Activated T-helper 9 cell treated with anti-CD3 and anti-CD28 coated beads, Interleukin-2, amount 50 U/mL, for 16 hours (primary cell): ENCODE data around the gene NOTCH1.
A peak's percentile ranks its signal among the peaks of the same experiment; 100 is the strongest.

ENCODE experiments used
- DNase-seq: peaks from one replicate; pipeline ENCODE4 v3.0.0-alpha.2; 2020; ENCODE audit warnings: low read depth

The NOTCH1 gene

DNA sequence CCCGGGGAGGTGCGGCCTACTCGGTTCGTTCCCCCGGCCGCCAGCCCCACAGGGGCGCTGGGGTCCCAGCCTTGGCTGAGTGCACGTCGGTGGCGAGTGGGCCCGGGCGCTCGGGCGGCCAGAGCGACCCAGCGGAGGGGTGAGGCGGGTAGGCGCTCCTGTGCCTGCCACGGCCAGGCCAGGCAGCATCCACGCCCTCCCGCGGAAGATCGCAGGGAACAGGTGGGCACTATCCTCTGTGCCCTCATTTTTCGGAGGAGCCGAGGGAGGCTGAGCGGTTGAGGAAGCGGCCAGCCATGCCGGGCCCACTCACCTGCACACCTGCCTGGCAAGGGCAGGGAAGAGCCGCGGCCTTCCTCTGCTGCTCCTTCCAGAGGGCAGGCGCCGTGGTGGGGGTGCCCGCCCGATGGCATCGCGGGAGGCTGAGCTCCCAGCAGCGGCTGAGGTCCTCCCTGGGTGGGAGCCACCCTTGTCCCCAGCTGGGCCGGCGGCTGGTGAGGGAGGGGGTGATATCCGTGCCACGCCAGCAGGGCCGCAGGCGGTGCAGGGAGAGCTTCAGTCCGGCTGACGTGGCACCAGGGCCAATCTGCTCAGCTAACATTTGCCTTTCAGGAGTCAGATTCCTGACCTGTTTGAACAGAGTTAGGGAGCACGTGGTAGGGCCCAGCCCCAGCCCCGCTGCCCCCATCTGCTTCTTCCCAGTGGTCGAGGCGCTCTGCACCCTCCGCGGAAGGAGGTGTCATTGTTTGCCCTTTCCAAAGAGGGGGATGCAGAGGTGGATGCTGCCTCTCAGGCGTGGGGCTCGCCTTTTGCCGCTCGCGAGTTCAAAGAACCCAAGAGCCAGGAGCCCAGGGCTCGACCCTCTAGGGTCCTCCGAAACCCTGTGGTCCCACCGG is 61.4 kb downstream of the NOTCH1 start:
- DNase-seq: no peak

DNA sequence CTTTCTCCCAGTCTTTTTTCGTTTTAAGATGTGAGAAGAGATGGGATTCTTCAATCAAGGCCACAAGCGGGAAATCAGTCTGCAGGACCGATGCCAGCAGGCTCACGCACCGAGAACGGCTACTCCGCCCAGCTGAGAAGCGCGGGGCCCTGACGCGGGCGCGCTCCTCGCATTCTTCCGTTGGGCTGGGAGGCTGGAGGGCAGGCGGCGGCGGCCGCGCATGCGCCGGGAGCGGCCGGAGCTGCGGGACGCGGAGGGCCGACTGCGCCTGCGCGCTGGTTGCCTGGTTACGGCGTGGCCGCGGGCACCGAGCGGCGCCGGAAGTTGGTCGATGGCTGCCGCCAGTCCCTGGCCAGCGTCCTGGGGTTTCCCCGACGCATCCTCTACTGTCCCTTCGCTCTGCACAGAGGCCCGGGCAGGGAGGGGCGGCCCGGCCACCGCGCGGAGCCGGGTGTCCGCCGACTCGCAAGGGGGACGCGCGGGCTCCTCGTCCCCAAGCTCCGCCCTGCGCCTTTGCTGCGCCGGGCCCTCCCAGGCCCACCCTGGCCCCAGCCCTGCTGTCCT is 62.2 kb downstream of the NOTCH1 start:
- DNase-seq: peak; percentile 94

DNA sequence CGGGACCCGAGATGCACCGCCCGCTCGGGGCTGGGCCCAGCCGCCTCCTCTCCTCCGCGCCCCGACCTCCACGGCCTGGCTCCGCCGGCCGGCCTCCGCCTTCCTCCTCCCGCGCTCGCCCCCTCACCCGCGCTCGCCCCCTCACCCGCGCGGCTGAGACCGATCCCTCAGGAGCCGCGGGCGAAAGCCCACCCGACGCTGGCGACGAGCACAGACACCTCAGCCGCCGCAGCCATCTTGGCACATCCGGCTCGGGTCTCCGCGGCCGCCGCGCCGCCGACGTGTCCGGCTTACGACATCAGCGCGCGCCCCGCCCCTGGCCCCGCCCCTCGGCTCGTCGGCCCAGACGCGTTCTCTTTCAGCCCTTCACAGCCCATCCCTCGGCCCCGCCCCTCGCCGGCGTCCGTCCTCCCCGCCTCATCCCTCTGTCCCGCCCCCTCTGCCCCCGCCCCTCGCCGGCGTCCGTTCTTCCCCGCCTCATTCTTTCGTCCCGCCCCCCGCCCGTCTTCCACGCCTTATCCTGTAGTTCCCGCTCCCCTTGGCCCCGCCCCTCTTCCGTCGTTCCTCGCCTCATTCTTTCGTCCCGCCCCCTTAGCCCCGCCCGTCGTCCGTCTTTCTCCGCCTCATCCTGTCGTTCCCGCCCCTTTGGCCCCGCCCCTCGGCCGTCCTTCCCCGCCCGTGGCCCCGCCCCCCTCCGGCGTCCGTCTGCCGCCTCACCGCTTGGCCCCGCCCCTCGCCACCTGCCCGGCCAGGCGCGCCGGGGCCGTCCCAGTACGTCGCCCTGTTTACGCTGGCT is 62.9 kb downstream of the NOTCH1 start, which contains the start of gene SEC16A:
SEC16A (minus strand) TSS at position 248 of the 796 bp plus-strand sequence. CDS start 5,425 bp downstream, outside the sequence.
- peak; percentile 100 for DNase-seq

DNA sequence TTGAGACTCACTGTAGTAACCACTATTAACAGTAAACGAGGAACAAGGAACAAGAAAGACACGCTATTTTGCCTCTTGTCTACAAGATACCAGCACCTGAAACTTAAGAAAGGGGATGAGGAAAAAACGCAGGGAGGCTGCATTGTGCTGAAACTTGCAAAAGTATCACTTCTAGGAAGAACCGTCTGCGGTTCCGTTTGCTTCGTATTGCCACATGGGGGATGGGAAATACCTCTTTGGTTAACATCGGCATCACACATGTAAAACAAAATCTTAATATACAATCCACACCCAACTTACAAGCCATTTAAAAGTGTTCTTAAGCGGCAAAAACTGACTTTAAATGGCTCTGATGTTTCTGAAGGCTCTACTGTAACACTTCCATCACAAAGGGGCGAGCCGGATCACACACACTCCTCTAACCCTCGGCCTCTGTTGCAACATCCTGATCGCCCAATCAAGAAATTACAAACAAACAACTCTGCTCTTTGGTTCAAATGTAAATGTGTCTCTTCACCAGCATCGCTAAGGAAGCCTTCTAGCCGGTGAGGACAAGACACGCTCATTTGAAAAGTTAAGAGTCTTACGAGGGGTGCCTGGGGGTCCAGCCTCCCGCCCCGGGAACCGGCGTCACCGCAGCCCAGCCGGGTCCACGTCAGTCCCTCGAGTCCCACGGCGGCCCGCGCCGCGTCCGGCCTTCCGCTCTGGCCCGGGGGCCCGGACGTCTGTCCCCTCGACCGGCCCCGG is 63.6 kb downstream of the NOTCH1 start:
- no peak for DNase-seq

DNA sequence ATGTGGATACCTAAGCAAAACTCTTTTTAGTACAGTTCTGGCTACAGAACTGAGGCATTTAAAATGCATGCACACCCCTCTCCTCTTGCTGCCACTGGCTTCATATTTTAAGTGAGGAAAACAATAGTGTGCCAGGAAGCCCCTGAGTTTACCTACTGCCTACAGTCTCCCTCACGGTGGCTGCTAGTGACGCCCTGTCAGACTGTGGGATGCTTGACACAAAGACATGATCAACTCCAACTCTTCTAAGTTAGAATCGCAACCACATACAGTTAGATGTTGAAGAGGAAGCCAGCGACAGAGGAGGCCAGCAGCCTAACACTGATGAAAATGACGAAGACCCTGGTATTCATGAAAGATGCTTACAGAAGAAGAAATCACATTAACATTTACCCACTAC is 64.3 kb downstream of the NOTCH1 start:
- DNase-seq: no peak

DNA sequence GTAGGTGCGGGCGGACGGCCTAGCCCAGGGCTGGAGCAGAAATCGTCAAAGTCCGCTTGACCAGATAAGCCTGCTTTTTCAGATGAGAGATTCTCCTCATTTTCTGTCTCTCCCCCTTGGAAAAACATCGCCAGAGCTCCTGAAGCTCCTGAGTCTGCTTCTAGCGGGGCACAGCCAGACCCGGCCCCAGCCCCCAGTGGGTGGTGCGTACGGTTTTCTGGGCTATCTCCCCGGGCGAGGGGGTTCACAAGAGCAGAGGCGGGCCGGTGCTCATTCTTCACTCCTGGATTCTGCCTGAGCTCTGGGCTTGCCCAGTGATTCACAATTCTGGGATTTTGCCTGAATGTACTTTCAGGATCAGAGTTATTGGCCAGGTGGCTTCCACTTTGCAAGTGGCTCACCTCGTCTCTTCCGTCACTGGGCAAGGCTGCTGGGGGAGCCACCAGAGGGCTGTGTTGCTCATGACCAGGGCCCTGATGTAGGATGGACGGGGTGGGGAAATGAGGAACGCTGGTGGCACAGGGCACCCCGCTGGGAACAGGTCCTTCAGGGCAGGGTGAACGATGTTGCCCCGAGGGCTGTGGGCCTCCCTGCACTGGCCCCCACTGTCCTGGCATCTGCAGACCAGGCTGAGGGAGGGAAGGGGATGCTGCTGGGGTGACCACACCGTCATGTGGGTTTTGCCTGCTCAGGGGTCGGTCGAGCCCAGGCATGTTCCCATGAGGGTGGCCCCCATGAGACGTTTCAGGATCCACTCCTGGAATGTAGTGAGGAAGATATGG is 69.3 kb downstream of the NOTCH1 start:
- DNase-seq: no peak

DNA sequence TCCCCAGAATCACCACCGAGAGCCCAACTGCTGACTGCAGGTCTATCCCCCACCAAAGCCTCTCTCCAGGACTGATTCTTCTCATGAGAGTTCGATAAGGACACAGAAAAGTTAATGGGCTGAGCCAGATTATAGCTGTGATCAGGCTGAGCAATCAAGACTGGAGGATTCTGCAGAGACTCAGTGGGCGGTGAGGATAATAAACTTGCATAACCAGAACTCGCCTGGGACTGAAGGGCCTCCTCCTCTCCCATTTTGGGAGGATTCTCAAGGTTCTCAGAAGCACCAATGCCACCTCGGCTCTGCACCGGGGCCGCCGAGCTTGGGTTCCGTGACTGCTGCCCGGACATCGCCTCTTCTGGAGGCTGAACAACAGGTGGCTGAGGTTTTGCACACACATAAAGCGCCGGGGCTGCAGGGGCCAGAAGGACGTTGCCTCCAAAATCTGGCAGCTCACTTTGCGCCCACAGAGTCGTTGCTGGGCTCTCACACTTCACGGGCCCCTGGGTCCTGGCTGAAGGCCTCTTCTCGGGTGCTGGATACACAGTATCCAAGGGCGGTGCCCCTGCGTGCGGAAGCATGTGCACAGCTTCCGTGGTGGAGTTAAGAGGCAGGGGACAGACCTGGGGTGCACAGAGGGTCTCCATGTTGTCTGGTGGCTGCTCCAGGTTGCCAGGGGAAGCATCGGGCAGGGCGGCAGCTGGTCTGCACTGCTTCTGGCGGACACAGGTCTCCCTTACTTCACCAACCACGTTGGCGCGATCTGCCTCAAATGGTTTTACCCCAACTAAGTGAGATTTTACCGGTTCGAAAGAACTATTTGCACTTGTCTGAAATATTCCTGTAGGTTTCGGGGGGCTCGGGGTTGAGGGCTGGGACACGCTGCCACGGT is 70.6 kb downstream of the NOTCH1 start:
- no peak for DNase-seq

DNA sequence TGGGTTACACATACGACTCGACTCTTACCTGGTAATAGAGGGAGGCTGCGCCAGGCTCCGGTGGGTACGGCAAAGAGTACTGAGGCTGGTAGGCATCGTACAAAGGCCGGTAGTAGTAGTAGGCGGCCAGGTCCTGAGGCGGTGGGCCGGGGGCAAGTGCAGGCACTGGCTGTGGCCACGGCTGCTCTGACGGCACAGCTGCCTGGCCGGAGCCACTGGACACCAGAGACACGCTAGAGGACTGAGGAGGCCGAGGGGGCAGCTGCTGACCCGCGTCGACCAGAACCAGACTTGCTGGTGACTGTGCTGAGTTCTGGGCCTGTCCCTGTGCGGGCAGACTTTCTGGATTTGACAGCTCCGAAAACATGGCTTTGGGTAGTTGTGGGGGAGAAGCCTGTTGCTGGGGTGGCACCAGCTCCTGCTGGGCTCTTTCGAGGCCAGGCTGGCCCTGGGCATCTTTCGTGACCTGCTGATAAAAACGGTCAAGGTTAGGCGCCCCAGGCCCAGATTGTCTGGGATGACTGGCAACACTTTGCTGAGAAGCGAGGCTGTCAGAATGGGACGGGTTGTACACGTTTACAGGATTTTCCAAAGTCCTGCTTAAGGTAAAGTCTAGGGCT is 71.7 kb downstream of the NOTCH1 start:
- DNase-seq: no peak

DNA sequence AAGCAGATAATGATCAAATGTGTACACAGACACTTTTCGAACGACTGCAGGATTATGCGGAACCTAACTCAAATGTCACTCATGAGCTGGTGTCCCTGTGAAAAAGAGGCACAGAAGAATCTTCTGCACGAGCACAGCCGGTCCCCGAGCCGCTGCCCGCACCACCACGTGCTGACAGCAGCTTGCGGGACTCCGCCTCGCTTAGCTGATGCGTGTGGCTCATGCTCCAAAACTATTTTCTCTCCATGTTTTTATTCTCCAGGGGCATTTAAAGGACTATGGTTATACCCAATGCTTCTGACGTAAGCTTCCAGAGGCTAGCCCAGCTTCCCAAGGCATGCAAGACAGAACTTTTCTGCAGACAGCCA is 72.5 kb downstream of the NOTCH1 start:
- no peak for DNase-seq

DNA sequence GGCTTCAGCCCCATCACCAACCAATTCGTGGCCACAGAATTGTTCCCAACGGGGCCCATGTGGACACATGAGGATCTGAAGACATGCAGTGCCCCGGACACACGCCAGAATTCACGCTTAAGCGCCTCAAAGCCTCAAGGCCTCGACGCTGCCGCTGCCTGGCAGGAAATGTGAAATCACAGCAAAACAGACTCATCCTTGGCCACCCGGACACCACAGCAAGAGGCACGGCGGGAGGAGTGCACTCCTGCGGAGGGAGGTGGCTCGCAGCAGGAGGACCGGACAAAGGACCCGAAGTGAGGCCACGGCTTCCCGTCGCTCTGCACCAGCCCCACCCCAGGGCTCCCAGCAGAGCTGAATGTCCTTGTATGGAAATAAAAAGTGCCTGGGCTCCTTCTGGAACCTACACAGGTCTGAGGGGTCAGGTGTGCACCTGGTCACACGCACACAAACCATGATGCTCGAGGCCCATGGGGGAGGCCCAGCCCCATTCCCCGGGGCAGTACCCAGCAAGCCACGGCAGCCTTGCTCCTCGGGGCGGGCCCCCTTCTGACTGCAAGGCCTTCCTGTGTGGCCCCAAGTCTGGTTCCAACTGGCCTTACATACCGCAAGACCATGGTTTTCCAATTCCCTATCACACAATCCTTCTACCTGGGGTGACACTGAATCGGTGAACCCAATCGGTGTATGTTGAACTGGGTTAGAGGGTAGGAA is 73.1 kb downstream of the NOTCH1 start:
- no peak for DNase-seq

DNA sequence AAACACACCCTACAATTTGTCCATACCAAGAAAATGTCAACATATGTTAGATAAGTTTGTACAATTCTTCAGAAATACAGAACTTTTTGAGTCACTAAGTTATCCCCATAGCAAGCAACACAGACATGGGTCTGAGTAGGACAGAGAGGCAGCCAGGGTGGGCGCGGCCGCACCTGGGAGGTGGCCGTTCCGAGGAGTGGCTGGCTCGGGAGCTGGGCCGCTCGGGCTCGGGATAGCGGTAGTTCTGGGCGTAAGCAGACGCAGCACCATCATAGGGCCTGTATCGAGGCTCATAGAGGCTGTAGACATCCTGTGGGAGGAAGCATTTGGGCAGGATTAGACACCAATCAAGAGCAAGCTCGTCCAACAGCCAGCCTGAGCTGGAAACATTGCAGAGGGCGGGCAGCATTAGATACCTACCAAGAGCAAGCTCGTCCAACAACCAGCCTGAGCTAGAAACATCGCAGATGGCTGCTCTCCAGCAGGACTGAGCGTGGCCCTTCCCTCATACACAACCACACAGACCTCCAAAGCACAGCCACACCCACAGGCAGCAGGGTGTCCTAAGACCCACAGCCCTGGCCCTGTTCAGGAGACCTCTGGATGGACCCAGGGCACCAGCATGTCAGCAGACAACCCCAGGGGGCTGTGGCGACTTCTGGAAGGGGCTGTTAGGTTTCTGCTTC is 73.9 kb downstream of the NOTCH1 start:
- DNase-seq: no peak

DNA sequence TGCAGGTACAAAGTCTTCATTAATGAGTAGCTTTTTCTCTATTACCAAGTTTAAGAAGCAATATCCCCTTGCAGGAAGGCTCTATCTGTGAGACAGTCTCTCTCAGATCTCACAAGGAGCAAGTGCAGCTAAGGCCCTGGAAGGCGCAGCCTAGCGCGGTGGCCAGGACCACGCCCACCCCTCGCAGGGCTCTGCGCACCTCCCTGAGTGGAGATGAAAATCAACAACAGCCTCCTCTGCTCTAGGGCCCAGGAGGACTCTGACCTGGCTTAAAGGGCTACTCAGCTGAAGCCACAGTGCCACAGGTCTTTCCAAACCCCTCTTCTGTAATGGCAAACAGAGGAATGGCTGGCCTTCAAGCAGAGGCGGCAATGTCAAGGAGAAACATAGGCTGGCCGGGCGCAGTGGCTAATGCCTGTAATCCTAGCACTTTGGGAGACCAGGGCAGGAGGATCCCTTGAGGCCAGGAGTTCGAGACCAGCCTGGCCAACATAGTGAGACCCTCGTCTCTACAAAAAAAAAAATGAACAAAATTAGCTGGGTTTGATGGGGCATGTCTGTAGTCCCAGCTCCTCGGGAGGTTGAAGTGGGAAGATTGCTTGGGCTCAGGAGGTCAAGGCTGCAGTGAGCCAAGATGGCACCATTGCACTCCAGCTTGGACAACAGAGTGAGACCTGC is 74.9 kb downstream of the NOTCH1 start:
- no peak for DNase-seq

DNA sequence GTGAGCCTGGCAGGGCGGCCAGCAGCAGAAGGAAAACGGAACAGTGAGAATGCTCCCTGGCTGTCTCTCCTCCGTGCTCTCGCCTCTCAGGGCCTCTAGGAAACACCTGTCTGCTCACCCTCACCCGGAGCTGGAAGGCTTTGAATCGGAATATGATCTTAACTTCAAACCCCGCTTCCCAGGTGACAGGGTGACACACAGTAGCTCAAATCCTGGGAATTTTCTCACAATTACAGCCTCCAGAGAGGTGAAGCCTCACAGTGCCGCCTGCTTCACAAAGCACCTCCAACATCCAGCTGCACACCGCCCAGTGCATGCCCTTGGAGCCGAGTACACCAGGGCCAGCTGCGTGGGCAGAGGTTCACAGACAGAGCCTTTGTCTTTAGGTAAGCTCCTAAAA is 75.5 kb downstream of the NOTCH1 start:
- no peak for DNase-seq

DNA sequence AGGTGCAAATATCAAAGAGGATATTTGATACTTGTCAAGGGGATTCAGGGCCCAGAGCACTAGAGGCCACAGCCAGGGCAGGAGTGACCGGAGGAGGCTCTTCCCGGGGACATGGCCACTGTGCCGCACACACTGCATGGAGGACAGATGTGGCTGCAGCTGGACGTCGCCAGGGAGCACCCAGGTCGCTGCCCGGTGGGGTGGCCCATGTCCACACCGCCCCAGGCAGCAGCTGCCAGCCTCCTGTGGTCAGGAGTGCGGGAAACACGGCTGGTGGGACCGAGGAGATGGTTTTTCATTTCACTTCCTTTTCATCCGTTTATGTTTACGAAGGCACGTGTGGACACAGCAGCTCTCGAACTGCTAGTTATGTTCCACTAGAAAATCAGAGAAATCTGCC is 78.1 kb downstream of the NOTCH1 start:
- no peak for DNase-seq

DNA sequence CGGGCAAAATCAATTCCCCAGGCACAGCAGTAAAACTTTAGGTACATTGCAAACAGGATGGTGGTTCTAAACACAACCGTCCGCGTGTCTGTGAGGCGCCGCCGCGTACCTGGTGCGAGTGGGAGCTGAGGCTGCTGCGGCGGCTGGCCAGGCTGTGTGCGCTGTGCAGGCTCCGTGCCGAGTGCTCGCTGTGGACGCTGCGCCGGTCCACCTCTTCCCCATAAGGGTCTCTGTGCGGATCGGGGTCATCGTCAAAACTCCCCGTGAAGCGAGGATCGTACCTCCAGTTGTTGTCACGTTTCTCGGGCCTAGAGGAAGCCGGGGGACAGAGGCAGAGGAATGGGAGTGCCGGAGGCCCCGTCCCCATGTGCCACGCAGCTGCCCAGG is 79.7 kb downstream of the NOTCH1 start:
- DNase-seq: no peak

DNA sequence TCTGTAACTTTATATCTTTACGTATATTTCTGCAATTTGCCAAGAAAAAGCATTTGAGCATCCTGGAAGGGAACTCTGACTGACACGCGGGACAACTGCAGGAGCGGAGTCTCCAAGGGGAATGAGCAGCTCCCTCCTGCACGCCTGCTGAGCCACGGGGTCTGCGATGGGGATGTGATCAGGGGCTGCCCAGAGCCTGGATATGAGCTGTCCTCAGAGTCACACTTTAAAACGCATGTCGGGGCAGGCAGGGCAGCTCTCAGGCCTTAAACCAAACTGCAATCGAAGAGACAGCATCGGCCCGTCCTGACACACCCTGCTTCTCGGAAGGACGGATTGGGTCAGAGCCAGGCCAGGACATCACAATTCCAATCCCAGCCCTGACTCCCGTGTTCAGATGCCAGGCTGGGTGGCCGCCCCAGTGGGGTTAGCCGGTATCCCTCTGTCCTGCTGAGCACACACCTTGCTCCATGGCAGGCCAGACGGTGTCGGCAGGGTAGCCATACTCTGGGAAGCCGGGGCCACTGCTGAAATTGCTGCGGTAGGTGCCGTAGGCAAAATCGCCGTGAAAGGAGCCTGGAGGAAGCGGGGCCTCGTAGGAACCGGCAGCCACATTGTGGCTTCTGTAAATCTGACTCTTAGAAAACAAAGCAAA is 80.2 kb downstream of the NOTCH1 start:
- no peak for DNase-seq

DNA sequence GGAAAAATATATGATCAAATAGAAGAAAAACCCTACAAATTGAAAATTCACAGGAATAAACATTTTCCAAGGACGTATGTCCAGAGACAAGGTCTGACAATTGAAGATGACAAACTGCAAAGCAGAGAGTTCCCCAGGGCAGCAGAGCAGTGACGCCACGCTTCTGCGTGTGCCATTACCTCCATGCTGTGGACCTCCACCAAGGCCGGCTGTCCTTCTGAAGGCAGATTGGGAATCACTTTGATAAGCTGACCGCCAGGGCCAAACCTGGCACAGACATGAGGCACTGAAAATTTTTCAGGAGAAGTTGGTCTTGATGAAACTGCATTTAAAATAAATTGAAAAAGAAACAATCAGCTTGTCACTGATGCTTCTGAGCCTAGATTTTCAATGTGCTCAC is 81.6 kb downstream of the NOTCH1 start:
- DNase-seq: no peak

DNA sequence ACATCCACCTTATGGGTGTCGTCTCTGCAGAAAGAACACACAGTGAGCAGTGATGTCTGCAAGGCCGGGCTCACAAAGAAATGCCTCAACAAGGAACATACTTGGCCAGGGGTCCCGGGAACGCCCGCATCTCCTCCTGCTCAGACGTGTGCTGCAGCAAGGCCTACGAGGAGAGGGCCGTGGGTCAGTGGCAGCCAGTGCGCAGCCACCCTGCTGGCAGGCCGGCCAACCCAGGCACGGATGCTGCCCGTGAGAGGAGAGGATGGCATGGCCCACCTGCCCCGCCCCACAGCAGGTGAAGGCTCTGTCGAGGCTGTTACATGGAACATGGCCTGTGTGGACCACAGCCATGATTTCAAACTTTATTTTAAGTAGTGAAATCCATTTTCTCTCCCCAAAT is 82.3 kb downstream of the NOTCH1 start:
- DNase-seq: no peak
